Activated T-helper 1 cell treated with anti-CD3 and anti-CD28 coated beads, Interleukin-12 subunit alpha, Interleukin-12 subunit beta, Interleukin-2, Interleukin-4 antibody, amounts not matched to agents 30 ng/mL and 10 ng/mL and 1 ng/mL, durations not matched to agents 14 hours and 24 hours and 36 hours (primary cell): ENCODE results near the gene PRKCG. TPM values are rescaled to one million over a fixed set of nuclear protein-coding genes. Genes with fewer than 3 reads are reported as not detected.
"Not testable (repeated sequence)": the region's sequence is repeated elsewhere in the genome, so short reads cannot be mapped to it uniquely, and the experiment has no call there.

ENCODE experiments used
- DNase-seq: peaks from one replicate; pipeline ENCODE4 v3.0.0; 2021; ENCODE audit warnings: low spot score
- H3K27ac Mint-ChIP-seq: one replicate; pipeline ENCODE4 v1.8.0; 2021; ENCODE audit warnings: mild to moderate bottlenecking, mixed read lengths
- H3K27me3 Mint-ChIP-seq: one replicate; pipeline ENCODE4 v1.8.0; 2022; ENCODE audit warnings: mild to moderate bottlenecking, moderate library complexity, mixed read lengths; ENCODE audit not compliant: insufficient read depth
- H3K36me3 Mint-ChIP-seq: one replicate; pipeline ENCODE4 v1.8.0; 2021; ENCODE audit warnings: low read depth, mixed read lengths
- H3K4me1 Mint-ChIP-seq: one replicate; pipeline ENCODE4 v1.8.0; 2021; ENCODE audit warnings: low read depth, mixed read lengths
- H3K4me3 Mint-ChIP-seq: one replicate; pipeline ENCODE4 v1.8.0; 2021; ENCODE audit warnings: mild to moderate bottlenecking, moderate library complexity, mixed read lengths
- H3K9me3 Mint-ChIP-seq: one replicate; pipeline ENCODE4 v1.8.0; 2021; ENCODE audit warnings: mixed read lengths
- intact Hi-C: fragments of 100-400 bp; cut with micrococcal nuclease; formaldehyde crosslinking; loops from one replicate; pipeline ENCODE4 v1.15.1; 2024
- total RNA-seq: library from RNA; stranded (reverse); gene quantifications from 2 replicates; pipeline ENCODE4 v1.2.3, GENCODE V29; 2022

Gene PRKCG
- total RNA-seq, result not detected in 2 replicates

- Mint-ChIP-seq H3K27me3 (peaks cover 24% of the 10 kb centered on the region), H3K9me3 (no peaks in the 10 kb centered on the region), H3K36me3 (peaks cover 8% of the 10 kb centered on the region), H3K27ac (no peak within 1 kb of the TSS), H3K4me3 (peak within 1 kb of the TSS; percentile 50), H3K4me1 (peaks cover 22% of the 10 kb centered on the region)
- intact Hi-C loops, result loop anchor here (1.0 to 2.0 kb wide), 2 partner anchors 29 to 39 kb away; no protein-coding TSS in a partner anchor
- peak; percentile 54 for DNase-seq
Measured at GRCh38 chr19:53881482-53882390, at the start of gene PRKCG. Gene PRKCG (plus strand): TSS chr19:53882197. CDS start chr19:53882495, 298 bp downstream.

- H3K4me1 Mint-ChIP-seq, H3K9me3 Mint-ChIP-seq, DNase-seq, H3K27ac Mint-ChIP-seq, intact Hi-C loops, H3K36me3 Mint-ChIP-seq, H3K4me3 Mint-ChIP-seq: not testable (repeated sequence)
- peaks cover 21% of the 10 kb centered on the region for H3K27me3 Mint-ChIP-seq
Measured at GRCh38 chr19:53832861-53833260, 49.1 kb upstream of the PRKCG start.

- intact Hi-C loops, H3K27ac Mint-ChIP-seq, H3K9me3 Mint-ChIP-seq, DNase-seq, H3K36me3 Mint-ChIP-seq, H3K4me3 Mint-ChIP-seq, H3K4me1 Mint-ChIP-seq: not testable (repeated sequence)
- peaks cover 11% of the 10 kb centered on the region for H3K27me3 Mint-ChIP-seq
Measured at GRCh38 chr19:53838446-53838845, 43.6 kb upstream of the PRKCG start.

GRCh38 chr19:53840241-53840640 lies 41.8 kb upstream of the PRKCG start:
- intact Hi-C loops, H3K27ac Mint-ChIP-seq, DNase-seq, H3K4me1 Mint-ChIP-seq, H3K27me3 Mint-ChIP-seq, H3K36me3 Mint-ChIP-seq, H3K9me3 Mint-ChIP-seq, H3K4me3 Mint-ChIP-seq: not testable (repeated sequence)

GRCh38 chr19:53840914-53841313 lies 41.1 kb upstream of the PRKCG start:
- intact Hi-C loops, H3K27me3 Mint-ChIP-seq, H3K27ac Mint-ChIP-seq, DNase-seq, H3K4me3 Mint-ChIP-seq, H3K9me3 Mint-ChIP-seq, H3K36me3 Mint-ChIP-seq, H3K4me1 Mint-ChIP-seq: not testable (repeated sequence)

GRCh38 chr19:53844849-53845246 lies 37.1 kb upstream of the PRKCG start:
- Mint-ChIP-seq H3K27me3 (peaks cover 14% of the 10 kb centered on the region), H3K9me3 (no peaks in the 10 kb centered on the region), H3K4me1 (peaks cover 7% of the 10 kb centered on the region), H3K27ac (no peak overlapping the region), H3K4me3 (no peak overlapping the region), H3K36me3 (no peaks in the 10 kb centered on the region)
- no peak for DNase-seq
- intact Hi-C loops, result no loop called here

- intact Hi-C loops, result no loop called here
- Mint-ChIP-seq H3K36me3 (no peaks in the 10 kb centered on the region), H3K4me1 (peaks cover 10% of the 10 kb centered on the region), H3K4me3 (no peak overlapping the region), H3K27me3 (peaks cover 19% of the 10 kb centered on the region), H3K9me3 (no peaks in the 10 kb centered on the region), H3K27ac (no peak overlapping the region)
- no peak for DNase-seq
Measured at GRCh38 chr19:53847555-53847954, 34.4 kb upstream of the PRKCG start.

GRCh38 chr19:53849237-53849676 lies 32.7 kb upstream of the PRKCG start:
- H3K9me3 Mint-ChIP-seq, result no peaks in the 10 kb centered on the region
- H3K36me3 Mint-ChIP-seq, result no peaks in the 10 kb centered on the region
- DNase-seq, result no peak
- no peak overlapping the region for H3K4me3 Mint-ChIP-seq
- H3K4me1 Mint-ChIP-seq, result peaks cover 20% of the 10 kb centered on the region
- peaks cover 20% of the 10 kb centered on the region for H3K27me3 Mint-ChIP-seq
- intact Hi-C loops, result no loop called here
- no peak overlapping the region for H3K27ac Mint-ChIP-seq

GRCh38 chr19:53853707-53854106 lies 28.3 kb upstream of the PRKCG start:
- intact Hi-C loops, result loop anchor here (1.0 to 2.0 kb wide), 2 partner anchors 11 to 27 kb away; no protein-coding TSS in a partner anchor
- DNase-seq, result no peak
- H3K9me3 Mint-ChIP-seq, result no peaks in the 10 kb centered on the region
- H3K36me3 Mint-ChIP-seq, result no peaks in the 10 kb centered on the region
- no peak overlapping the region for H3K27ac Mint-ChIP-seq
- H3K27me3 Mint-ChIP-seq, result peaks cover 17% of the 10 kb centered on the region
- no peak overlapping the region for H3K4me3 Mint-ChIP-seq
- H3K4me1 Mint-ChIP-seq, result peaks cover 23% of the 10 kb centered on the region

- no peaks in the 10 kb centered on the region for H3K36me3 Mint-ChIP-seq
- H3K27ac Mint-ChIP-seq, result no peak overlapping the region
- H3K4me1 Mint-ChIP-seq, result peaks cover 22% of the 10 kb centered on the region
- intact Hi-C loops, result loop anchor here (10.0 kb wide), 1 partner anchor 900 kb away; the partner anchor contains the start of gene ZNF816
- H3K27me3 Mint-ChIP-seq, result peaks cover 3% of the 10 kb centered on the region
- no peak overlapping the region for H3K4me3 Mint-ChIP-seq
- H3K9me3 Mint-ChIP-seq, result no peaks in the 10 kb centered on the region
- no peak for DNase-seq
Measured at GRCh38 chr19:53864308-53864836, 17.6 kb upstream of the PRKCG start.

GRCh38 chr19:53865523-53865917 lies 16.5 kb upstream of the PRKCG start:
- no peaks in the 10 kb centered on the region for H3K9me3 Mint-ChIP-seq
- intact Hi-C loops, result loop anchor here (5.0 to 10.0 kb wide), 7 partner anchors 237 to 1732 kb away; partner anchors contain the start of genes FIZ1, LENG8, NDUFA3 and OSCAR
- peaks cover 4% of the 10 kb centered on the region for H3K36me3 Mint-ChIP-seq
- H3K27ac Mint-ChIP-seq, result peak overlapping the region; percentile 88
- H3K4me1 Mint-ChIP-seq, result peaks cover 24% of the 10 kb centered on the region
- peak overlapping the region; percentile 80 for H3K4me3 Mint-ChIP-seq
- H3K27me3 Mint-ChIP-seq, result peaks cover 3% of the 10 kb centered on the region
- no peak for DNase-seq

- intact Hi-C loops, result loop anchor here (2.0 to 10.0 kb wide), 9 partner anchors 236 to 1731 kb away; partner anchors contain the start of genes FIZ1, LENG8, NDUFA3 and OSCAR
- Mint-ChIP-seq H3K27me3 (peaks cover 3% of the 10 kb centered on the region), H3K27ac (peak overlapping the region; percentile 96), H3K4me1 (peaks cover 31% of the 10 kb centered on the region), H3K4me3 (peak overlapping the region; percentile 94), H3K9me3 (no peaks in the 10 kb centered on the region), H3K36me3 (peaks cover 8% of the 10 kb centered on the region)
- DNase-seq, result peak; percentile 79
Measured at GRCh38 chr19:53865918-53866864, 15.8 kb upstream of the PRKCG start.
